SK-N-MC (cell line): ENCODE measurements around the gene METTL14.

Experiments used
- EZH2 ChIP-seq: fragments of 200-600 bp; sonication (generic); IDR thresholded peaks from one replicate; pipeline ENCODE4 v1.6.1; 2017; ENCODE audit warnings: antibody characterized with exemption
- FOXP2 ChIP-seq: optimal IDR thresholded peaks from 2 replicates; pipeline ENCODE3; 2011; ENCODE audit warnings: mild to moderate bottlenecking, moderate library complexity; ENCODE audit not compliant: insufficient read depth; ENCODE audit errors: extremely low read length, control extremely low read depth
- POLR2AphosphoS5 ChIP-seq: IDR thresholded peaks from 2 replicates; pipeline ENCODE4 v1.6.1; 2012; ENCODE audit warnings: mild to moderate bottlenecking, low read depth, low read length, borderline replicate concordance

GRCh38 chr4:118755438-118756226 lies 70.4 kb downstream of the METTL14 start:
- TF ChIP-seq POLR2AphosphoS5, result no peak
- TF ChIP-seq EZH2, result no peak
- TF ChIP-seq FOXP2, result no peak
